A549 treated with AZD9567 at 1 μM for 4 hours (cell line): ENCODE data around the gene ACAA2. TPM values are rescaled to one million over a fixed set of nuclear protein-coding genes. Genes with fewer than 3 reads are reported as not detected.

Experiments used
- total RNA-seq: library from RNA; stranded (reverse); fragments of 200-300 nt; extraction: Qiagen RNA extraction; gene quantifications from 5 replicates; pipeline ENCODE4 v1.2.3, GENCODE V29; 2022; ENCODE audit not compliant: insufficient read depth

The ACAA2 gene, protein sequence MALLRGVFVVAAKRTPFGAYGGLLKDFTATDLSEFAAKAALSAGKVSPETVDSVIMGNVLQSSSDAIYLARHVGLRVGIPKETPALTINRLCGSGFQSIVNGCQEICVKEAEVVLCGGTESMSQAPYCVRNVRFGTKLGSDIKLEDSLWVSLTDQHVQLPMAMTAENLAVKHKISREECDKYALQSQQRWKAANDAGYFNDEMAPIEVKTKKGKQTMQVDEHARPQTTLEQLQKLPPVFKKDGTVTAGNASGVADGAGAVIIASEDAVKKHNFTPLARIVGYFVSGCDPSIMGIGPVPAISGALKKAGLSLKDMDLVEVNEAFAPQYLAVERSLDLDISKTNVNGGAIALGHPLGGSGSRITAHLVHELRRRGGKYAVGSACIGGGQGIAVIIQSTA
- 49.0 to 54.7 TPM (median 50.6 TPM) in 5 replicates for total RNA-seq

DNA sequence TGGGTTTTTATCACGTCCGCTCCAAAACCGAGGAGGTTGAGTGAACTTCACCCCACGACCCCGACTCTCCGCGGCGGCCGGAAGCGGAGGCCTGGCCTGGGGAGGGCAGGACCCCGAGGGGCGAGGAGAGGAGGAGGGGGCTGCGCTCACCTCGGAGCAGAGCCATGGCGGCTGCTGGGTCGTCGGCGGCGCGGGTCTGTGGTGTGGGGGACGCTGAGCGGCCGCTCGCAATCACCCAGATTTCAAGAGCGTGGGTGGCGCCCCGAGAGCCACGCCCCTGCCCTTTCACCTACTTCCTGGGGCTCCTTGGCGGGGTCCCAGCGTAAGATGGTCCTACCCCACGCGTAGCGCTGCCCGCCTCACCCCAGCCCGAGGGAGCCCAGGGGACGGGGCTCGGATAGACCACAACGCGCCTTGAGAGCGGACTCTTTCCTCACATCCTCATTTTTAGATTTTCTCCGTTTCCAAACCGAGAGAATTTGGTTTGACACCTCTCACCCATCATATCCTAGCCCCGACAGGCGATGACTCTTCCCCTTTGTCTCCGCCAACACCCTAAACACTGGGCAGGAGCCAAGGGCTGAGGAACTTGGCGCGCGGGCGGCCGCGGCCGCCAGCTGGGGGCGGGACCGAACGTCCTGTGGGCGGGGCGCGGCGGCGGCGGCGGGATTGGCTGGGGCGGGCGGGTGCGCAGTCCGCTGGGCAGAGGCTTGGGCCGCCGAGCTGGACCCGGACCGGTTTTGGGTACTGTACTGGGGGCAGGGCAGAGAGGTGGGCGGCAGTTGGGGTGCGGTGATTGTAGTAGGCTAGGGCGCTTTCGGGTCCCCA, at the start of gene ACAA2:
ACAA2 (minus strand) TSS at position 215 of the 828 bp plus-strand sequence; CDS start at position 166, 49 bp downstream.

